Measurements from ENCODE around the gene KRTAP2-1.

KRTAP2-1 gene

DNA sequence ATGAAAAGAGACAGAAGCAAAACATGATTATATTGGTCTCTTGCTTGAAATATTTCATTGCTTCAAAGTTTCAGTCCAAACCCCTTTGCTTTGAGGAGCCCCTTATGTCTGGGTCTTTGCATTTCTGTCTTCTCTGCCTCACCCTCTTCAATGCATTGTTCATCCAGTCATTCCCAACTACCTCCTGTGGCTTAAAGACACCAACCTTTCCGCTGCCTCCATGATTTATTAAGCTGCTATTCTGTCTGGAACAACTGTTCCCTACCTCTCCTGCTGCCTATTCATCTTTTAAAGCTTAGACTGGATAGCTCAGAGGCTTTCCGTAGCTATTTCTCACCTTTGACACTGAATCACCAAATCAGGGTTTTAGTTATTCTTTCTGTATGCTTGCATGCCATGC lies 49.8 kb downstream of the KRTAP2-1 start:
- TF ChIP-seq, protein P1, sequence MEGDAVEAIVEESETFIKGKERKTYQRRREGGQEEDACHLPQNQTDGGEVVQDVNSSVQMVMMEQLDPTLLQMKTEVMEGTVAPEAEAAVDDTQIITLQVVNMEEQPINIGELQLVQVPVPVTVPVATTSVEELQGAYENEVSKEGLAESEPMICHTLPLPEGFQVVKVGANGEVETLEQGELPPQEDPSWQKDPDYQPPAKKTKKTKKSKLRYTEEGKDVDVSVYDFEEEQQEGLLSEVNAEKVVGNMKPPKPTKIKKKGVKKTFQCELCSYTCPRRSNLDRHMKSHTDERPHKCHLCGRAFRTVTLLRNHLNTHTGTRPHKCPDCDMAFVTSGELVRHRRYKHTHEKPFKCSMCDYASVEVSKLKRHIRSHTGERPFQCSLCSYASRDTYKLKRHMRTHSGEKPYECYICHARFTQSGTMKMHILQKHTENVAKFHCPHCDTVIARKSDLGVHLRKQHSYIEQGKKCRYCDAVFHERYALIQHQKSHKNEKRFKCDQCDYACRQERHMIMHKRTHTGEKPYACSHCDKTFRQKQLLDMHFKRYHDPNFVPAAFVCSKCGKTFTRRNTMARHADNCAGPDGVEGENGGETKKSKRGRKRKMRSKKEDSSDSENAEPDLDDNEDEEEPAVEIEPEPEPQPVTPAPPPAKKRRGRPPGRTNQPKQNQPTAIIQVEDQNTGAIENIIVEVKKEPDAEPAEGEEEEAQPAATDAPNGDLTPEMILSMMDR (IDR thresholded peaks at IDR 0.05; ENCODE audit: control extremely low read depth, extremely low read depth, low read depth, missing control alignments), result no peak
- ChIA-PET CTCF (interaction anchor here (1.1 to 1.3 kb wide), 2 partner anchors 9 to 10 kb away, joined by 3 read pairs; no protein-coding TSS in a partner anchor), POLR2A (no interaction called here)
- DNase-seq (ENCODE audit: extremely low spot score), result no peak

DNA sequence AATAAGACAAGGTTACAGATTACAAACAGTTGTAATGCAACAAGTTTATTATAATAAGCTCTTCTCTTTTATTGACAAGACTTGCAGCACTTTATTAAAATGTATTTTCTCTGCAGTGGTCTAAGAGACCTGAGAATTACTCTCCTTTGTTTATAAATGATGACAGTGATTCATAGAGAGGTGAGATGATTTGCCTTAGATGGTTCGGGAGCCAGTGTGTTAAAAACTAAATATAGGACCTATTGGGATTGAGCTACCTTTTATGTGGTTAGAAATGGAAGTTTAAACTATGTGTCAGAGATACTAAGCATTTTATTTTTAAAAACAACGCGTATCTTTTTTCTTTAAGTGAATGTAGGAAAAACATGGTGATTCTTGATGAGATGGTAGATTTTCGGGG lies 50.3 kb downstream of the KRTAP2-1 start:
- CTCF ChIA-PET, result interaction anchor here (1.1 kb wide), 1 partner anchor 10 kb away, joined by 3 read pairs; no protein-coding TSS in a partner anchor
- TF ChIP-seq, protein P1 (IDR thresholded peaks at IDR 0.05; ENCODE audit: control extremely low read depth, extremely low read depth, low read depth, missing control alignments), result no peak
- POLR2A ChIA-PET, result no interaction called here
- no peak for DNase-seq (ENCODE audit: extremely low spot score)
